SK-N-SH (cell line): ENCODE results near the gene SNTG2.

Experiments
- EP300 ChIP-seq, 2 experiments: IDR thresholded peaks; 2 replicates each; pipeline versions ENCODE4 v1.4.0 to v1.6.1; 2012; ENCODE audit warnings: borderline replicate concordance in 1 of 2, low read depth in 1 of 2, low read length in 1 of 2
- FOXJ3 ChIP-seq: sonication (generic); formaldehyde crosslinking; IDR thresholded peaks from 2 replicates; pipeline ENCODE4 v1.5.1; 2020; ENCODE audit warnings: mild to moderate bottlenecking, missing genetic modification reagents
- JUND ChIP-seq: IDR thresholded peaks from 2 replicates; pipeline ENCODE4 v1.4.0; 2012
- MXI1 ChIP-seq: IDR thresholded peaks from 2 replicates; pipeline ENCODE4 v1.6.1; 2012; ENCODE audit warnings: mild to moderate bottlenecking, low read depth, low read length, improper control_type of control experiment
- NRF1 ChIP-seq: IDR thresholded peaks from 2 replicates; pipeline ENCODE4 v1.6.1; 2012; ENCODE audit warnings: low read depth, mild to moderate bottlenecking, low read length
- POLR2AphosphoS5 ChIP-seq: IDR thresholded peaks from 2 replicates; pipeline ENCODE4 v1.6.1; 2012; ENCODE audit warnings: low read depth, low read length
- RCOR1 ChIP-seq: fragments of 150-350 bp; IDR thresholded peaks from 2 replicates; pipeline ENCODE4 v1.6.1; 2017; ENCODE audit warnings: antibody characterized with exemption, low read length
- RXRA ChIP-seq: IDR thresholded peaks from 2 replicates; pipeline ENCODE4 v1.4.0; 2012; ENCODE audit warnings: low read depth, mild to moderate bottlenecking, borderline replicate concordance
- TCF12 ChIP-seq: IDR thresholded peaks from 2 replicates; pipeline ENCODE4 v1.4.0; 2012
- TEAD4 ChIP-seq: IDR thresholded peaks from 2 replicates; pipeline ENCODE4 v1.4.0; 2012; ENCODE audit warnings: mild to moderate bottlenecking, borderline replicate concordance; ENCODE audit not compliant: insufficient read depth
- YY1 ChIP-seq: IDR thresholded peaks from 2 replicates; pipeline ENCODE4 v1.4.0; 2012; ENCODE audit warnings: low read depth, mild to moderate bottlenecking
- TF ChIP-seq, protein P1 (sequence below): fragments of 200-600 bp; sonication (generic); IDR thresholded peaks from 2 replicates; pipeline ENCODE4 v1.6.1; 2017; ENCODE audit warnings: antibody characterized with exemption, mild to moderate bottlenecking, moderate library complexity
- TF ChIP-seq, protein P2 (sequence below): fragments of 150-350 bp; IDR thresholded peaks from 2 replicates; pipeline ENCODE4 v1.6.1; 2016; ENCODE audit warnings: mild to moderate bottlenecking, low read depth, low read length

DNA sequence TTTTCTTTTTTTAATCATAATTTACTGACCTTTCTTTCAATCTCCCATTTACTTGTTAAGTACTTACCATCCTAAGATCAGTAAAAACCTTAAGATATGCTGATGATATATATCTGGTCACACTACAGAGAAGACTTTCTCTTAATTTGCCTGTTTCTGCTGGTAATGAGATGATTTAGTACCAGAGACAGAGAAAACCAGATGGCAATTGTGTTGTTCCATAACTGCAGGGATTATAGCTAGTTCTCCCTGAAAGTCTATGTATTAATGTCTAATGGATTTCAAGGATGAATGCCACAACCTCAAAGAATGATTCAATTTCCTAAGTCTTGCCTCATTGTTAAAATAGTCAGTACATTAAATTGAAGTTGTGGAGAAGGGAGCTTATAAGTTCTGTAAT, 40.3 kb downstream of the SNTG2 start:
- TF ChIP-seq, protein P1, sequence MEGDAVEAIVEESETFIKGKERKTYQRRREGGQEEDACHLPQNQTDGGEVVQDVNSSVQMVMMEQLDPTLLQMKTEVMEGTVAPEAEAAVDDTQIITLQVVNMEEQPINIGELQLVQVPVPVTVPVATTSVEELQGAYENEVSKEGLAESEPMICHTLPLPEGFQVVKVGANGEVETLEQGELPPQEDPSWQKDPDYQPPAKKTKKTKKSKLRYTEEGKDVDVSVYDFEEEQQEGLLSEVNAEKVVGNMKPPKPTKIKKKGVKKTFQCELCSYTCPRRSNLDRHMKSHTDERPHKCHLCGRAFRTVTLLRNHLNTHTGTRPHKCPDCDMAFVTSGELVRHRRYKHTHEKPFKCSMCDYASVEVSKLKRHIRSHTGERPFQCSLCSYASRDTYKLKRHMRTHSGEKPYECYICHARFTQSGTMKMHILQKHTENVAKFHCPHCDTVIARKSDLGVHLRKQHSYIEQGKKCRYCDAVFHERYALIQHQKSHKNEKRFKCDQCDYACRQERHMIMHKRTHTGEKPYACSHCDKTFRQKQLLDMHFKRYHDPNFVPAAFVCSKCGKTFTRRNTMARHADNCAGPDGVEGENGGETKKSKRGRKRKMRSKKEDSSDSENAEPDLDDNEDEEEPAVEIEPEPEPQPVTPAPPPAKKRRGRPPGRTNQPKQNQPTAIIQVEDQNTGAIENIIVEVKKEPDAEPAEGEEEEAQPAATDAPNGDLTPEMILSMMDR, result no peak
- TF ChIP-seq POLR2AphosphoS5 (no peak), RCOR1 (no peak), FOXJ3 (CRISPR knock-in tag) (no peak), TCF12 (no peak), TEAD4 (no peak), EP300 (IDR thresholded peaks at IDR 0.05; ENCODE audit: borderline replicate concordance in 1 of 2, low read depth in 1 of 2, low read length in 1 of 2) (no peak), YY1 (no peak), RXRA (no peak), NRF1 (no peak), JUND (no peak), MXI1 (no peak)
- TF ChIP-seq, protein P2, sequence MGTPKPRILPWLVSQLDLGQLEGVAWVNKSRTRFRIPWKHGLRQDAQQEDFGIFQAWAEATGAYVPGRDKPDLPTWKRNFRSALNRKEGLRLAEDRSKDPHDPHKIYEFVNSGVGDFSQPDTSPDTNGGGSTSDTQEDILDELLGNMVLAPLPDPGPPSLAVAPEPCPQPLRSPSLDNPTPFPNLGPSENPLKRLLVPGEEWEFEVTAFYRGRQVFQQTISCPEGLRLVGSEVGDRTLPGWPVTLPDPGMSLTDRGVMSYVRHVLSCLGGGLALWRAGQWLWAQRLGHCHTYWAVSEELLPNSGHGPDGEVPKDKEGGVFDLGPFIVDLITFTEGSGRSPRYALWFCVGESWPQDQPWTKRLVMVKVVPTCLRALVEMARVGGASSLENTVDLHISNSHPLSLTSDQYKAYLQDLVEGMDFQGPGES, result no peak
